Measurements from ENCODE around the gene CDH18. TPM values are rescaled to one million over a fixed set of nuclear protein-coding genes. Genes with fewer than 3 reads are reported as not detected.

CDH18 gene
- total and polyA plus RNA-seq, 2 of the 13 experiments (the other 11 are each of a cell fraction or from before 2014, with no cell fraction given), result not detected

DNA sequence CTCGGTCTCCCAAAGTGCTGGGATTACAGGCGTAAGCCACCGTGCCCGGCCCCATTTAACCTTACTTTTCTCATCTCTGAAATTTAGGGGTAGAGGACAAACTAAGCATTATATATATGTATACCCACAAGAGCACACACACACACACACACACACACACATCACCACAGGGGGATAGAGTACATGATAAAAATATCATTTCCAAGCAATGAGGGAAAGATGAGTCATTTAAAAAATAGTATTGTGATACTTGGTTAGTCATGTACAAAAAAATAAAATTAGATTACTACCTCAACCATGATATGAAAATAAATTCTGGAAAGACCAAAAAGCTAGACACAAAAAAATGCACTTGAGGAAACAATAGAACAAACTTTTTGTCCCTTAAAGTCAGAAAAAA lies 67.2 kb downstream of the CDH18 start (continued):
- TF ChIP-seq, protein P1, sequence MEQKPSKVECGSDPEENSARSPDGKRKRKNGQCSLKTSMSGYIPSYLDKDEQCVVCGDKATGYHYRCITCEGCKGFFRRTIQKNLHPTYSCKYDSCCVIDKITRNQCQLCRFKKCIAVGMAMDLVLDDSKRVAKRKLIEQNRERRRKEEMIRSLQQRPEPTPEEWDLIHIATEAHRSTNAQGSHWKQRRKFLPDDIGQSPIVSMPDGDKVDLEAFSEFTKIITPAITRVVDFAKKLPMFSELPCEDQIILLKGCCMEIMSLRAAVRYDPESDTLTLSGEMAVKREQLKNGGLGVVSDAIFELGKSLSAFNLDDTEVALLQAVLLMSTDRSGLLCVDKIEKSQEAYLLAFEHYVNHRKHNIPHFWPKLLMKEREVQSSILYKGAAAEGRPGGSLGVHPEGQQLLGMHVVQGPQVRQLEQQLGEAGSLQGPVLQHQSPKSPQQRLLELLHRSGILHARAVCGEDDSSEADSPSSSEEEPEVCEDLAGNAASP (CRISPR knock-in tag; IDR thresholded peaks at IDR 0.05; ENCODE audit: borderline replicate concordance), result no peak
- TF ChIP-seq, protein P2, sequence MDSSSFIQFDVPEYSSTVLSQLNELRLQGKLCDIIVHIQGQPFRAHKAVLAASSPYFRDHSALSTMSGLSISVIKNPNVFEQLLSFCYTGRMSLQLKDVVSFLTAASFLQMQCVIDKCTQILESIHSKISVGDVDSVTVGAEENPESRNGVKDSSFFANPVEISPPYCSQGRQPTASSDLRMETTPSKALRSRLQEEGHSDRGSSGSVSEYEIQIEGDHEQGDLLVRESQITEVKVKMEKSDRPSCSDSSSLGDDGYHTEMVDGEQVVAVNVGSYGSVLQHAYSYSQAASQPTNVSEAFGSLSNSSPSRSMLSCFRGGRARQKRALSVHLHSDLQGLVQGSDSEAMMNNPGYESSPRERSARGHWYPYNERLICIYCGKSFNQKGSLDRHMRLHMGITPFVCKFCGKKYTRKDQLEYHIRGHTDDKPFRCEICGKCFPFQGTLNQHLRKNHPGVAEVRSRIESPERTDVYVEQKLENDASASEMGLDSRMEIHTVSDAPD (CRISPR knock-in tag; IDR thresholded peaks at IDR 0.05), result no peak
- TF ChIP-seq MBNL3 (CRISPR knock-in tag; conservative IDR thresholded peaks at IDR 0.05) (no peak), KDM5B (CRISPR knock-in tag; IDR thresholded peaks at IDR 0.05; ENCODE audit: borderline replicate concordance) (no peak), SP4 (CRISPR knock-in tag; IDR thresholded peaks at IDR 0.05) (no peak), TCF12 (IDR thresholded peaks at IDR 0.05) (no peak), TCF12 (CRISPR knock-in tag; IDR thresholded peaks at IDR 0.05) (no peak)
- TF ChIP-seq, protein P3, sequence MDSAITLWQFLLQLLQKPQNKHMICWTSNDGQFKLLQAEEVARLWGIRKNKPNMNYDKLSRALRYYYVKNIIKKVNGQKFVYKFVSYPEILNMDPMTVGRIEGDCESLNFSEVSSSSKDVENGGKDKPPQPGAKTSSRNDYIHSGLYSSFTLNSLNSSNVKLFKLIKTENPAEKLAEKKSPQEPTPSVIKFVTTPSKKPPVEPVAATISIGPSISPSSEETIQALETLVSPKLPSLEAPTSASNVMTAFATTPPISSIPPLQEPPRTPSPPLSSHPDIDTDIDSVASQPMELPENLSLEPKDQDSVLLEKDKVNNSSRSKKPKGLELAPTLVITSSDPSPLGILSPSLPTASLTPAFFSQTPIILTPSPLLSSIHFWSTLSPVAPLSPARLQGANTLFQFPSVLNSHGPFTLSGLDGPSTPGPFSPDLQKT (CRISPR knock-in tag; IDR thresholded peaks at IDR 0.05; ENCODE audit: borderline replicate concordance), result no peak

DNA sequence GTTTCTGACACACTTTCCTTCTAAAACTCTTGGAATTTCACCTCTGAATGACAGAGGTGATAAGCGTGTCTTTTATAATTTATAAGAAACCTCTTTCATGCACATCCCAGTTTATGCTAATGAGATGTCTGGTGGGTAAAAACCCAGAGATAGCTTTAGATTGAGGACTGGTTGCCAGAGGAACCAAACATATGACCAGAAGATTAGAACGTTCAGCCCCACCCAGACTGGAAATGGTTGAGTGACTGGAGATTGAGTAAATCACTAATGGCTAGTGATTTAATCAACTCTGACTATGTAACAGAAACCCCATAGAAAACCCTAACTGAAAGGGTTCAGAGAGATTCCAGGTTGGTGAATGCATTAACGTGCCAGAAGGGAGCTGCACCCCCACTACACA lies 69.2 kb downstream of the CDH18 start:
- ATAC-seq (no peak), DNase-seq (ENCODE audit: low spot score) (no peak), FAIRE-seq (no peak)
- in situ Hi-C loops (cut with HindIII; ENCODE audit: extremely low pct_ligation_motif_present, low pct_unique_long_range_greater_than_20kb) (no loop called here), intact Hi-C loops (cut with micrococcal nuclease; ENCODE audit: unreplicated experiment) (no loop called here)
- no TSS peak for BruUV-seq (replicated peaks)
- Histone ChIP-seq H3K4me3 (replicated peaks in 1 of 3; ENCODE audit: insufficient read depth in 1 of 3, low read depth in 2 of 3, low read length in 3 of 3) (no peak overlapping the region), H3K4me2 (ENCODE audit: low read depth, low read length) (no peak overlapping the region), H3K36me3 (replicated peaks in 1 of 2; ENCODE audit: control insufficient read depth in 1 of 2, insufficient read depth in 2 of 2, low read length in 2 of 2) (no peaks in the 10 kb centered on the region), H3K79me2 (ENCODE audit: insufficient read depth, low read length) (no peaks in the 10 kb centered on the region), H2AFZ (ENCODE audit: low read length) (no peak overlapping the region), H3K27me3 (ENCODE audit: control insufficient read depth in 1 of 2, insufficient read depth in 2 of 2, low read length in 2 of 2) (no peaks in the 10 kb centered on the region; a peak in 1 of 5 replicates), H3K9me3 (ENCODE audit: low read length) (no peaks in the 10 kb centered on the region), H4K20me1 (ENCODE audit: insufficient read depth, low read length) (no peaks in the 10 kb centered on the region), H3K9ac (ENCODE audit: insufficient read depth, low read depth, low read length) (no peak overlapping the region), H3K4me1 (ENCODE audit: insufficient read depth, low read length) (no peaks in the 10 kb centered on the region), H3K27ac (ENCODE audit: extremely low read length, insufficient read depth, low read length) (no peak overlapping the region)
- ChIA-PET CTCF (ENCODE audit: low intra/inter-chr PET ratio, low total read pairs) (no interaction called here), POLR2A (no interaction called here)
- WGBS (ENCODE audit: low lambda C conversion rate), result 6% methylated on average over 3 of the region's 3 CpGs
- TF ChIP-seq PLRG1 (conservative IDR thresholded peaks at IDR 0.05) (no peak), TARDBP (CRISPR knock-in tag; IDR thresholded peaks at IDR 0.05) (no peak), KDM3A (CRISPR knock-in tag; IDR thresholded peaks at IDR 0.05; ENCODE audit: low read depth) (no peak), ZNF225 (CRISPR knock-in tag; IDR thresholded peaks at IDR 0.05) (no peak), TBL1XR1 (IDR thresholded peaks at IDR 0.05; ENCODE audit: borderline replicate concordance, low read length, partially characterized antibody) (no peak), ZFAT (CRISPR knock-in tag; conservative IDR thresholded peaks at IDR 0.05) (no peak)
- TF ChIP-seq, protein P4, sequence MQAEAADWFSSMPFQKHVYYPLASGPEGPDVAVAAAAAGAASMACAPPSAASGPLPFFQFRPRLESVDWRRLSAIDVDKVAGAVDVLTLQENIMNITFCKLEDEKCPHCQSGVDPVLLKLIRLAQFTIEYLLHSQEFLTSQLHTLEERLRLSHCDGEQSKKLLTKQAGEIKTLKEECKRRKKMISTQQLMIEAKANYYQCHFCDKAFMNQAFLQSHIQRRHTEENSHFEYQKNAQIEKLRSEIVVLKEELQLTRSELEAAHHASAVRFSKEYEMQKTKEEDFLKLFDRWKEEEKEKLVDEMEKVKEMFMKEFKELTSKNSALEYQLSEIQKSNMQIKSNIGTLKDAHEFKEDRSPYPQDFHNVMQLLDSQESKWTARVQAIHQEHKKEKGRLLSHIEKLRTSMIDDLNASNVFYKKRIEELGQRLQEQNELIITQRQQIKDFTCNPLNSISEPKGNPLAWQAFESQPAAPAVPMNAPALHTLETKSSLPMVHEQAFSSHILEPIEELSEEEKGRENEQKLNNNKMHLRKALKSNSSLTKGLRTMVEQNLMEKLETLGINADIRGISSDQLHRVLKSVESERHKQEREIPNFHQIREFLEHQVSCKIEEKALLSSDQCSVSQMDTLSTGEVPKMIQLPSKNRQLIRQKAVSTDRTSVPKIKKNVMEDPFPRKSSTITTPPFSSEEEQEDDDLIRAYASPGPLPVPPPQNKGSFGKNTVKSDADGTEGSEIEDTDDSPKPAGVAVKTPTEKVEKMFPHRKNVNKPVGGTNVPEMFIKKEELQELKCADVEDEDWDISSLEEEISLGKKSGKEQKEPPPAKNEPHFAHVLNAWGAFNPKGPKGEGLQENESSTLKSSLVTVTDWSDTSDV (CRISPR knock-in tag; IDR thresholded peaks at IDR 0.05), result no peak
